Measurements from ENCODE around the gene HIF1AN.
"Not testable (repeated sequence)": the region's sequence is repeated elsewhere in the genome, so short reads cannot be mapped to it uniquely, and the experiment has no call there.

HIF1AN gene

GRCh38 chr10:100567826-100568225, 32.1 kb downstream of the HIF1AN start:
- no peak for DNase-seq

GRCh38 chr10:100568912-100569311, 33.2 kb downstream of the HIF1AN start:
- DNase-seq, result no peak

- no peak for DNase-seq
These were observed 34.1 kb downstream of the HIF1AN start for GRCh38 chr10:100569687-100570481.

- DNase-seq, result no peak
These were observed 34.8 kb downstream of the HIF1AN start for GRCh38 chr10:100570506-100570905.

- no peak for DNase-seq
These were observed 35.5 kb downstream of the HIF1AN start for GRCh38 chr10:100571084-100571856.

DNA sequence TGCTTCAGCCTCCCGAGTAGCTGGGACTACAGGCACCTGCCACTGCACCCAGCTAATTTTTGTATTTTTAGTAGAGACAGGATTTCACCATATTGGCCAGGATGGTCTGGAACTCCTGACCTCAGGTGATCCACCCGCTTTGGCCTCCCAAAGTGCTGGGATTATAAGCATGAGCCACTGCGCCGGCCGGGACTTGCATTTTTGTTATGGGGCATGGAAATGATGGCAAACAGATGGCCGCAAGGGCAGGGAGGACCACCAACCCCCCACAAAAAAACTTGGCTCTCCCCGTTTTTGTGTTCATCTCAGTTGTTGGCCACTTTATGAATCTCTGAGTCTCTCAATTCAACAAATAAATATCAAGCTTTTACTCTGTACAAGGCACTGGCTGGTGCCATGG, 39.4 kb downstream of the HIF1AN start:
- DNase-seq, result not testable (repeated sequence)

- no peak for DNase-seq
These were observed 40.0 kb downstream of the HIF1AN start for GRCh38 chr10:100575585-100576281.

DNA sequence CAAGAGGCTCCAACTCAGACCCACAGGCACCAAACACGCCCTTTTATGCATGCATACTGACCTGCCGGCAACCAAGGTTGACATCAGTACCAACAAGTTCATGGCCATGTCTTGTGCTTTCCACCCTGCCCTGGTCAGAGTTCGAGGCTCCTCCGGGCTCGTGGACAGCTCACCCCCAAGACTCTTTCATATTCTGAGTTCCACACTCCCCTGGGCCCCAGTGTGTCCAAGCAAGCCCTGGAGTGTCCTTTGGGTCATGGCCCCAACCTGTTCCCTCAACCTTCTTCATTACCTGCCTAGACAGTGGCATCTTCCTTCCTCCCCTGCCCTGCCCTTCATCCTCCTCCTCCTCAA, 40.5 kb downstream of the HIF1AN start:
- DNase-seq, result no peak

- no peak for DNase-seq
These were observed 43.7 kb downstream of the HIF1AN start for GRCh38 chr10:100579261-100580090.

DNA sequence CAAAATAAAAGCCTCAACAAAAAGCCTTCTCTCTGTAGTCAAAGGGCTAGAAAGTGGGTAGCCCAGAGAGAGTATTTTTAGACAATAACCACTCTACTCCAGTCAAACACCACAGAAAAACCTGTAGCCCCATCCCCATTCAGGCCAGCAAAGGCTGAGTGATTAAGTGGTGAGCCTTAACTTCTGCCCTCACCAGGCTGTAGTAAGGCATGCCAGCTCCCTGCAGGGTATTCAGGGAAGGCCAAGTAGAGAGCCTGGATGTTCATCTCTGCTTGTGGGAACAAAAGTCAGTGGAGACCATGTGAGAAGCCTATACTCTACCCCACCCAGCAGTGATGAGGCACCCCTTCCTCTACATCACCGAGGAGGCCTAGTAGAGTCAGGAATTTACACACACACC, 51.2 kb downstream of the HIF1AN start:
- DNase-seq, result no peak

- DNase-seq, result no peak
These were observed 62.4 kb downstream of the HIF1AN start for GRCh38 chr10:100598166-100598565.

DNA sequence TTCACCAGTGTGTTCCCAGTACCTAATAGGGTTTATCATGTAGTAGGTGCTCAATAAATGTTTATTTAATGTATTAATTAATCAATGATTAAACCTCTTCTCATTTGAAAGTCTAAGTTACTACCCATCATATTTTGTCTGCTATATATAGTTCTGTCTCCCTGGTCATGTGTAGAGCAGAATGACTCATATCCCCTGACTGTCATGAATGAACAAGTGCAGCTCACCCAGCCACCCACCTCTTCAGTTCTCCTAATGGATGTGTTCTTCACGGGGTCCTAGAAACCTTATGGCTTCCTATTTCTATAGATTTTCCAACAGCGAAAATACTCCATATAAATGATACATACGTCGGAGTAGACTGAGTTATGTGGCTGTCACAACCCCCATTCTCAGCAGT, 64.5 kb downstream of the HIF1AN start:
- no peak for DNase-seq

- no peak for DNase-seq
These were observed 71.7 kb downstream of the HIF1AN start for GRCh38 chr10:100607439-100607838.
